GM21825 (cell line): ENCODE results near the gene ZNF276.

Source experiments
- ATAC-seq: cut with Tn5 transposase; IDR thresholded peaks from one replicate; pipeline ENCODE4 v1.9.1; 2021; ENCODE audit warnings: mild to moderate bottlenecking, moderate library complexity; ENCODE audit not compliant: unreplicated experiment

The ZNF276 gene

DNA sequence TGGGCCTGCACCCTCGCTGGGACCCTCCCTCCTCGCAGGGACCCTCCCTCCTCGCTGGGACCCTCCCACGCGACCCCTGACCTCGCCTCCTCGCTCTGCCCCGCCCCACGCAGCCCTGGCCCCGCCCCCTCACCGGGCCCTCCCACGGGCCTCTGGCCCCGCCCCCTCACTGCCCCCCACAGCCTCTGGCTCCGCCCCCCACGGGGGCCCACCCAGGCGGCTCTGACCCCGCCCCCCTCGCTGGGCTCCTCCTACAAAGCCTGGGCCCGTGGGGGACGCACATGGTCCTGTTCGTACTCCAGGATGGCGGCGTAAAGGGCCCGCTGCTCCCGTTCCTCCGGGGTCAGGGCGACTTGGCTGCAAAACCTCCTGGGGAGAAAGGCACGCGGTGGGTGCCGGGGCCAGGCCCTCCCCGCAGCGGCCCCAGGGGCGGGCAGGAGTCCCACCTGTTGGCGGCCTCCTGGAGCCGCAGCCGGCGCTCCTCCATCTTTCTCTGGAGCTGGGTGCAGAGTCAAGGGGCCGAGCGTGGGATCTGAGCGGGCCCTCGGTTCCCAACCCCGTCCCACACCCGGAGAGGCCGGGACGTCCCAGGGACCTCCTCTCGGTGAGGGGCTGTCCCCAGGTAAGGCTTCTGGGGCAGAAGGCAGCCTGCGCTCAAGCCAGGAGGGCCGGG is 9.6 kb upstream of the ZNF276 start:
- no peak for ATAC-seq

DNA sequence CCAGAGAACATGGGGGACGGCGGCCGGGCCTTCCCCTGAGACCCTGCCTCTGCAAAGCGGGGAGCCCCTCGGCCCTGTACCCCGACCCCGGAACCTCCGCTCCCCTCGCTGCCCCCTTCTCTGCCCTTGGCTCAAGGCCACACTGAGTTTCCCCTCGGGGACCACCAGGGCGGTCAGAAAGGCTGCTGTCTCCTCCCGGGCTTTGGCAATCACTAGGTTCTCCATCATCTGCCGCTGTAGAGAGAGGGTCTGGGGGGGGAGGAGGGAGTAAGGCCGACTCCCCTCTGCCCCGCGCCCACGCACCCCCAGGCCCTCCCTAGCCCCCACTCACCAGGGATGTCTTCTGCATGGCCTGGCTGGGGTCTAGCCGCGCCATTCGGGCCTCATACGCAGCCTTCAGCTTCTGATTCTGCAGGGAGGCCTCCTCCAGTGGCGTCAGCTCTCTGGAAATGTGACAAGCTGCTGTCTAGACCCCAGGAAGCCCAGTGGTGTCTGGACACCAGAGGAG is 9.0 kb upstream of the ZNF276 start:
- no peak for ATAC-seq

DNA sequence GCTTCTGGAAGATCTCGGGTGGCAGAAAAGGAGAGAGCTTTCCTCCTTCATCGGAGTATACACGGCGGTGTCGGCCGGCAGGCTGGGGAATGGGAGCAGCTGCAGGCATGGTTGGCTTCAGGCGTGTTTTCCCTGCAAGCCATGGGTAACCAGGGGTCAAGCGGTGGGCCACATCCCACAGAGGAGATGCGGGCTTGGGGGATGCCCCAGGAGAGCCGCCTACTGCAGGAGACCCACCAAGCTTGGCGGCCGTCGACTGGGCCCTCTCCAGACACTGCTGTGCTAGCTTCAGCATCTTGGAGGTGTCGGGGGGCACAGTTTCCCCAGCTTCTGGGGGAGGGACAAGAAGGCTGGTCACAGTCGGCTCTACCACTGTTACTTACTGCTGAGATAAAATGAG is 4.8 kb upstream of the ZNF276 start:
- ATAC-seq: no peak

- ATAC-seq: no peak
These were observed 4.2 kb upstream of the ZNF276 start for GRCh38 chr16:89716916-89717687.

GRCh38 chr16:89717688-89718505 is 3.4 kb upstream of the ZNF276 start:
- ATAC-seq: no peak

DNA sequence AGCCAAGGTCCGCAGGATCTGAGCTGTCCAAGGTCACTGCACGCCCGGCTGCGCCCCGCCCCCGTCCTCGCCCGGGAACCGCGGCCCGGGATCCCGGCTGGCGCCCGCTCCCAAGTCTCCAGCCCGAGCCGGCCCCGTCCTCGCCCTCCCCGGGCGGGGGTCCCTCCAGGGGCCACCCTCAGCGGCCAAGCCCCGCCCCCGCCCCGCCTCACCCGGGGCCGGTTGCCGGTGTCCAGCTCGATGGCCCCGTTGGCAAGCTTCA is 855 bp upstream of the ZNF276 start:
- peak; percentile 19 for ATAC-seq

DNA sequence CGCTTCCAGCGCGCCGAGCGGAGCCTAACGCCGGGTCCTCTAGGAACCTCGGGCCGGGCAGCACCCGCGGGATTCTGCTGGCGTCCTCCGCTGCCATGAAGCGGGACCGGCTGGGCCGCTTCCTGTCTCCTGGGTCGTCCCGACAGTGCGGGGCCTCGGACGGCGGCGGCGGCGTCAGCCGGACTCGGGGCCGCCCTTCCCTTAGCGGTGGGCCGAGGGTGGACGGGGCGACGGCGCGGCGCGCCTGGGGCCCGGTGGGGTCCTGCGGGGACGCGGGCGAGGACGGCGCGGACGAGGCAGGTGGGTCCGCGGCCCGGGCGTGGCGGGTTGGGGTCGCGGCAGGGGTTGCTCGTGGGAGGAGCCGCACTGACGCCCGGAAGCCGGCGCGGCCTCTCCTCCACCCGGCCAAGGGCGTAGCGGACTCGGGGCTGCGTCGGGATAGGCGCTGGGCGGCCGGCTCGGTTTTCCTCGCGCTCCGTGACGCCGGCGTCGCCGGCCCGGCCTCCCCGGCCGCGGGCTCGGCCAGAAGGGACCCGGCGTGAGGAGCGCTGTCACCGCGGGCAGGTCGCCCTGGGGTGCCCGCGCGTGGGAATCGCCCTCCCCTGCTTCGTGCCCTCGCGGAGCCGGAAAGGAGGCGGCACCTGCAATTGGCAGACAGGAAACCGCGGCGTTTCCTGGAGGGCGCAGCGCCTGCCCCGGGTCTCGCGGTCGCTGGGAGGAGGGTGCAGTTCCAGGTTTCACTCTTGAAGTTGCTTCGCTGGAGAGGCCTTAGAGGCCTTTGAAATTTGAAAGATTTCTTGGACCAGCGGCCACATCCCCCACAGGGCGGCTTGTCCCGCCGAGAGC is 432 bp downstream of the ZNF276 start:
- peak; percentile 28 for ATAC-seq

DNA sequence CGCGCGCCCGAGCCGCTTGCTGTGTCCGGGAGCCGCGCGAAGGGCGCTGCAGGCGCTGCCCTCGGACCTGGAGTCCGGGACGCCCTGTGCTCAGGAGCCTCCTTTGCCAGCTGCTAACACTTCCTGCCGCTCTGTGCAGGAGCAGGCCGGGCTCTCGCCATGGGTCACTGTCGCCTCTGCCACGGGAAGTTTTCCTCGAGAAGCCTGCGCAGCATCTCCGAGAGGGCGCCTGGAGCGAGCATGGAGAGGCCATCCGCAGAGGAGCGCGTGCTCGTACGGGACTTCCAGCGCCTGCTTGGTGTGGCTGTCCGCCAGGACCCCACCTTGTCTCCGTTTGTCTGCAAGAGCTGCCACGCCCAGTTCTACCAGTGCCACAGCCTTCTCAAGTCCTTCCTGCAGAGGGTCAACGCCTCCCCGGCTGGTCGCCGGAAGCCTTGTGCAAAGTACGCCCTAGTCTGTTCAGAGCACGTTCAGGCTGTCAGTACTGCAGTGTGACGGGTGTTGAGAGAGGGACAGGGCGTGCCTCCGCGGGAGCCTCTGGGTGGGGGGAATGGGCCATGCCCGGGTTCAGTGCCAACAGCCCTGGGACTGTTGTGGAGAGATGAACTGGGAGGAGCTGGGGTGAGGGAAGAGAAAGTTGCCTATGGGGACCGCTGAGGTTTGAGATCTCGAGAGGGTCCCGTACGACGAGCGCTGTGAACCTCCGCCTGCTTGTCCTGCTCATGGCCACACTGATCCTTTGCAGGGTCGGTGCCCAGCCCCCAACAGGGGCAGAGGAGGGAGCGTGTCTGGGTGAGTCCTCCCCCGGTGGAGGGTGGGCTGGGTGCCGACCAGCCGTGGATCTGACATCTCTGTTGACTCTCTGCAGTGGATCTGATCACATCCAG is 1.3 kb downstream of the ZNF276 start:
- no peak for ATAC-seq

DNA sequence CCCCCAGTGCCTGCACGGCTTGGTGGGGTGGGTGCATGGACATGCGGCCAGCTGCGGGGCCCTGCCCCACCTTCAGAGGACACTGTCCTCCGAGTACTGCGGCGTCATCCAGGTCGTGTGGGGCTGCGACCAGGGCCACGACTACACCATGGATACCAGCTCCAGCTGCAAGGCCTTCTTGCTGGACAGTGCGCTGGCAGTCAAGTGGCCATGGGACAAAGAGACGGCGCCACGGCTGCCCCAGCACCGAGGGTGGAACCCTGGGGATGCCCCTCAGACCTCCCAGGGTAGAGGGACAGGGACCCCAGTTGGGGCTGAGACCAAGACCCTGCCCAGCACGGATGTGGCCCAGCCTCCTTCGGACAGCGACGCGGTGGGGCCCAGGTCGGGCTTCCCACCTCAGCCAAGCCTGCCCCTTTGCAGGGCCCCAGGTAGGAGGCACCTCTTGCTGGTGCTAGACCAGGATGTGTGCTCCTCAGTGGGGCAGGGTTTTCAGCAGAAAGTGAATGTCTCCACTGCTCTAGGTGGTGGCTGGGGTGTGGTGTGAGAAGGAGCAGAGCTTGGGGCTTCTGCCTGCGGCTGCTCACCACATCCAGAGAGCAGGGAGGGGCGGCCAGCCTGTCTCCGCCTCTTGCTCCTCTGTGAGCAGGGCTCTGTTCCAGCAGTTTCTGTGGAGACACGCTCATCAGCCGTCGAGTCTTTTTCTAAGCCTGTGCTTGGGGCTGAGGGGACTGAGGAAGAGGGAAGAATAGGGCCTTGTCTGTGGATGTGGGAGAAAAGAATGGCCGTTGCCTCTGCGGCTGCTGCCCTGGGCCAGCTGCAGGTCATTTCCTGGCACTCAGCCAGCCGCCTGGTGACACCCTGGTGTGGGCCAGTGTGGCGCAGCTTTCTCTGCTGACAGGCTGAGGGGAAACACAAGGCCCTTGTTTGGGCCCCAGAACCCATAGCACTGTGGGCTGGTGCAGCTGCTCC is 2.2 kb downstream of the ZNF276 start:
- ATAC-seq: no peak

- ATAC-seq: no peak
These were observed 6.2 kb downstream of the ZNF276 start for GRCh38 chr16:89727406-89728120.

DNA sequence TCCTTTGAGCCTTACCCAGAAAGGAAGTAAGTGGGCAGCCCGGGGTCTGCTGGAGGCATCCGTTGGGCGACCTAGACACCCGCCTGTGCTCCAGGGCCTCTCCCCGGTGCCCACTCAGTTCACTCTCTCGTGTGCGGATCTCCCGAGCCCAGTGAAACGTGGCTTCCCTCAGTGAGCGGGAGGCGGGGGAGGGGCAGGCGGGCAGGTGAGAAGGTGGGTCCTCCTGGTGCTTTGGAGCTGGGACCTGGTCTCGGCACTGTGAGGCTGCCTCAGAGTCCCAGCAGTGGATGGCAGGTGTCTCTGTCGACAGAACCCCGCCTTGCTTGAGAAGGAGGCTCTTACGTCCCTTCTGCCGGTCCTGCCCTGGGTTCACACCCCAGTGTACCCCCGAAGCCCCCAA is 8.0 kb downstream of the ZNF276 start:
- no peak for ATAC-seq

GRCh38 chr16:89729863-89730593 is 8.7 kb downstream of the ZNF276 start:
- ATAC-seq: no peak

DNA sequence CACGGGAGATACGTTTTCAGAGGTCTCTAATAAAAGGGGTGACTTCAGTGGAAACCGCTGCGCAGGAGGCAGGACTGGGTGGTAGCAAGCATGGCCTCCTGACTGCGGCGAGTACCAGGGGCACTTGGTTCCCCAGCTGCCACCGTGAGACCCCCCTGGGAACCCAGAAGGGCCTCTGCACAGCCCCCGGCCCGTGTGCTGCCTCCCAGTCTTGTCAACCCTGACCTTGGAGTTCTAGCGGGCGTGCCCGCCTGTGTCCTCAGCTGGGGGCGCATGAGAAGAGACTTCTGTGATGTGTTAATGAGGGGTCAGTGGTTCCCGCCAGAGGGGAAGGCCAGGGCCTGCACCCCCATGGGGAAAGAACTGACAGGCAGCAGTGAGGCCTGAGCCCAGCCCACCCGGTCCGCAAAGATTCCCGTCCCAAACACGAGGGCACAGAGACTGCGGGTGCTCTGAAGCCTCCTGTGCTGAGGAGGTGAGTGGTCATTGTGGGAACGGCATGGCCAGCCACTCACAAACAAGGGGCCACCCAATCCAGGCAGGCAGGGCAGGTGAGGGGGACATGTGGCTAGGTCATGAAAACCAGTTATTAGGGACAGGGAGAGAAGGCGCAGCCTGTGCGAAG is 9.4 kb downstream of the ZNF276 start:
- ATAC-seq: no peak

DNA sequence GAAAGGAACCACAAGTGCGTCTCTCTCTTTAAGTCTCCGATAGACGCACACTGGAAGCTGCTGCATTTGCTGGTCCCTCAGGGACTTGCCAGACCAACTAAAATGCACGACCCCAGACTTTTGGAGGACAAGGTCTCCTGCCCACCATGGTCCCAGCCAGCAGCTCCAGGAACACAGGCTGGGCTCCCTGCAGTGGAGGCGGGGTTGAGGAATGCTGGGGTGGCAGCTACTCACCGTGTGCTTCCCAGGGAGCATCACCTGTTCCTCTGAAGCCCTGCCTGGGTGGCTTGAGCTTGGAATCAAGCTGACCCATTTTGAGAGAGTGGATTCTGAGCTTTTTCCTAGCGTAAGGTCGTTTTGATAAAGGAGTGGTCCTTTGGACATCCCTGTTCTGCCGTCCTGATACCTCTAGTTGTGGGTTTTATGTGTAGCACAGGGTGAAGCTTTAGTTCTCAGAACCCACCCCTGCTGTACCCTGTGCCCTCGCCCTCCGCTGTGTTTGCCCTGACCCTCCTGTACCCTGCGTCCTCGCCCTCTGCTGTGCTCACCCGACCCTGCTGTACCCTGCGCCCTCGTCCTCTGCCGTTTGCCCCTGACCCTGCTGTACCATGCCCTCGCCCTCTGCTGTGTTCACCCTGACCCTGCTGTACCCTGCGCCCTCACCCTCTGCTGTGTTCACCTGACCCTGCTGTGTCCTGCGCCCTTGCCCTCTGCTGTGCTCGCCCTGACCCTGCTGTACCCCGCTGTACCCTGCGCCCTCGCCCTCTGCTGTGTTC is 11.0 kb downstream of the ZNF276 start:
- ATAC-seq: no peak

GRCh38 chr16:89732918-89733242 is 11.5 kb downstream of the ZNF276 start:
- no peak for ATAC-seq

- no peak for ATAC-seq
These were observed 12.0 kb downstream of the ZNF276 start for GRCh38 chr16:89733322-89733721.
